Left ventricle myocardium inferior (tissue), 1 donor: ENCODE data around the gene ZSWIM1. TPM values are rescaled to one million over a fixed set of nuclear protein-coding genes. Genes with fewer than 3 reads are reported as not detected.

ENCODE experiments used
- DNase-seq: peaks from one replicate; pipeline ENCODE4 v3.0.0-alpha.2; 2020
- H3K27ac ChIP-seq: fragments of 200-600 bp; replicated peaks from 2 replicates; pipeline ENCODE4 v1.8.0; 2021
- H3K27me3 ChIP-seq: fragments of 200-600 bp; 2 replicates; pipeline ENCODE4 v1.8.0; 2021; ENCODE audit warnings: low read depth
- H3K36me3 ChIP-seq: fragments of 200-600 bp; 2 replicates; pipeline ENCODE4 v1.8.0; 2021
- H3K4me1 ChIP-seq: fragments of 200-600 bp; 2 replicates; pipeline ENCODE4 v1.8.0; 2021
- H3K4me3 ChIP-seq: fragments of 200-600 bp; 2 replicates; pipeline ENCODE4 v1.8.0; 2021; ENCODE audit warnings: mild to moderate bottlenecking, moderate library complexity
- H3K9me3 ChIP-seq: fragments of 200-600 bp; replicated peaks from 2 replicates; pipeline ENCODE4 v1.8.0; 2021
- CTCF ChIP-seq: fragments of 200-600 bp; IDR thresholded peaks from 2 replicates; pipeline ENCODE4 v1.8.0; 2021; ENCODE audit warnings: antibody characterized with exemption, mild to moderate bottlenecking, borderline replicate concordance
- intact Hi-C: fragments of 100-400 bp; cut with micrococcal nuclease; formaldehyde crosslinking; loops from one replicate; pipeline ENCODE4 v1.11.0; 2022
- total RNA-seq: library from RNA; stranded (reverse); fragmentation: NEBNext Ultra II Directional; extraction: Animal tissue kit (Norgen Biotek cat#: 25700); gene quantifications from one replicate; pipeline ENCODE4 v1.2.1, GENCODE V29; 2021
- donor health status: DM: no; HTN: yes; CAD: no; lungs with severe emphysema.

Gene ZSWIM1
- total RNA-seq, 1 donor from 2014 or later: 11.2 TPM

GRCh38 chr20:45894797-45895196 lies 13.8 kb downstream of the ZSWIM1 start:
- intact Hi-C loops: loop anchor here (5.0 kb wide), 1 partner anchor 38 kb away; the partner anchor contains the start of gene PCIF1
- no peak for DNase-seq
- no peak for TF ChIP-seq CTCF
- Histone ChIP-seq H3K4me1 (peaks cover 31% of the 10 kb centered on the region), H3K36me3 (peaks cover 74% of the 10 kb centered on the region), H3K27me3 (no peaks in the 10 kb centered on the region), H3K4me3 (no peak overlapping the region), H3K27ac (no peak overlapping the region), H3K9me3 (no peaks in the 10 kb centered on the region)

GRCh38 chr20:45896641-45897161 lies 15.7 kb downstream of the ZSWIM1 start:
- Histone ChIP-seq H3K4me1 (peaks cover 15% of the 10 kb centered on the region), H3K27me3 (no peaks in the 10 kb centered on the region), H3K4me3 (no peak overlapping the region), H3K36me3 (peaks cover 89% of the 10 kb centered on the region), H3K9me3 (no peaks in the 10 kb centered on the region), H3K27ac (no peak overlapping the region)
- TF ChIP-seq CTCF: no peak
- intact Hi-C loops: no loop called here
- no peak for DNase-seq

- intact Hi-C loops: no loop called here
These were observed 16.3 kb downstream of the ZSWIM1 start for GRCh38 chr20:45897289-45897688.

GRCh38 chr20:45897692-45898091 lies 16.7 kb downstream of the ZSWIM1 start:
- Histone ChIP-seq H3K27me3 (no peaks in the 10 kb centered on the region), H3K9me3 (no peaks in the 10 kb centered on the region), H3K27ac (no peak overlapping the region), H3K36me3 (peaks cover 93% of the 10 kb centered on the region), H3K4me3 (no peak overlapping the region), H3K4me1 (peaks cover 5% of the 10 kb centered on the region)
- intact Hi-C loops: no loop called here
- no peak for TF ChIP-seq CTCF
- DNase-seq: no peak

More at GRCh38 chr20:45897289-45897688, 16.3 kb downstream of the ZSWIM1 start:
- peaks cover 93% of the 10 kb centered on the region for H3K36me3 ChIP-seq
- H3K27ac ChIP-seq: no peak overlapping the region
- no peaks in the 10 kb centered on the region for H3K9me3 ChIP-seq
- no peaks in the 10 kb centered on the region for H3K27me3 ChIP-seq
- H3K4me3 ChIP-seq: no peak overlapping the region
- peaks cover 9% of the 10 kb centered on the region for H3K4me1 ChIP-seq
- no peak for DNase-seq
- no peak for TF ChIP-seq CTCF

- H3K4me3 ChIP-seq: no peak overlapping the region
- peaks cover 88% of the 10 kb centered on the region for H3K36me3 ChIP-seq
- no peak for DNase-seq
- no peaks in the 10 kb centered on the region for H3K9me3 ChIP-seq
- no peak for TF ChIP-seq CTCF
- no peak overlapping the region for H3K27ac ChIP-seq
- H3K27me3 ChIP-seq: no peaks in the 10 kb centered on the region
- H3K4me1 ChIP-seq: no peaks in the 10 kb centered on the region
- intact Hi-C loops: no loop called here
These were observed 17.3 kb downstream of the ZSWIM1 start for GRCh38 chr20:45898285-45898684.
